HG03432 (cell line): ENCODE measurements around the gene ACSF3.

Experiments used
- ATAC-seq: cut with Tn5 transposase; IDR thresholded peaks from one replicate; pipeline ENCODE4 v1.9.1; 2021; ENCODE audit warnings: mild to moderate bottlenecking, moderate library complexity; ENCODE audit not compliant: unreplicated experiment

ACSF3 gene

DNA sequence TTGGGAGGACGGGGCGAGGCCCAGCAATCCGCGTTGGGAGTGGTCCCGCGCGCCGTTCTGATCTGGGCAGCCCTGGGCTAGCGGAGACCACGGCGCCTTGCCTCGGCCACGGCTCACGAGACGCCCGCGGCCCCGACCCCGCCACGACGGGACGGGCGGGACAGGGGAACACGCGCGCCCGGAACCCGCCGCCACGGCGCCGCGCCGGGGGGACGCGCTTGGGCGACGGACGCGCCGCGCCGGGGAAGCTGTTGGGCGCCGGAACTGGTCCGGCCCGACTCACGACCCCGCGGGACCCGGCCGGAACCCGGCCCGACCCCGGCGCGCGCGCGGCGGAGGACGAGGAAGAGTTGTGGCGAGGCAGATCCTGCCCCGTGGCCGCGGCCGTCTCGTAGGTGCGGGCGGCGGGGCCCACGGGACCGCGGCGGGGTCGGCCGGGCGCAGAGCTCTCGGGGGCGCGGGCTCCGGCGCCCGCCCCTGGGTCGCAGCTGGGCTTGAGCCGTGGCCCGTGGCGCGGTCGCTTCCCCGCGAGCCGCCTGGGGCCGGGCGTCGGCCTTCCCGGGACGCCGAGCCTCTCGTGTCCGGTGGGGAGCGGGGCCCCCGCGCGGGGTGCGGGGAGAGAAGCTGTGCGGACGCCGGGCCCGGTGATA is at the start of gene ACSF3:
TSS of gene ACSF3 (plus strand) at position 251 of the 650 bp plus-strand sequence. CDS start 6,830 bp downstream, outside the sequence.
- peak; percentile 52 for ATAC-seq

DNA sequence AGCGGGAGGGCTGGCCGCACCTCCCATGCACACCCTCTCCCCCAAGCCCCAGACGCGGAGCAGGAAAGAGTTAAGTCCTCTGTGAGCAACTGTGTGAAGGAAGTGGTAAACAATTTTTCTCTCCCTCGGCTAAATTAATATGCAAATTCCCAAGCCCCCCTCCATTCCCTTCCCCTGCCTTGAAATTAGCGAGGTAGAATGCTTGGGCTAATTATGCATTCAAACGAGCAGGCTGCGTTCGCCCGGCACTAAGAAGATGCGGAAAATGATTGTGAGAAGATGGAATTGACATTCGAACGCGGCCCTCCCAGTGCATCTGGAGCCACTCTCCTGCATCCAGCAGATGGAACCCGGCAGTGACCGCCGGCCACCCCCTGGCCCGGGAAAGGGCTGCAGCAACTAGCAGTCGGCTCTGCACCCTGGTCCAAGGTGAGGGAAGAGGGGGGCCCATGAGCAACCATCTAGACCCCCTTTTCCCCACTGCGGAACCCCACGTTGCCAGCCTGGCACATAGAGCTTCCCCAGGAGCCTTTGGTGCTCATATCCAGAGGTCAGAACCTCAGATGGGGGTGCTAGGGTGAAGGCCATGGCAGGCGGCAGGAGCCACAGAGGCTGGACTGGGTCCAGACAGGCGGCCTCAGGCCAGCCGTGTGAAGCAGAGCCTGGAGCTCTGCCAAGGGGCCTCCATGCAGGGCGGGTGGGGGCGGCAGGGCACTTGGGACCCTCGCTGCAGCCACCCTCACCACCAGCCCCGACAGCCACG is 49.1 kb upstream of the ACSF3 start:
- ATAC-seq, result no peak

DNA sequence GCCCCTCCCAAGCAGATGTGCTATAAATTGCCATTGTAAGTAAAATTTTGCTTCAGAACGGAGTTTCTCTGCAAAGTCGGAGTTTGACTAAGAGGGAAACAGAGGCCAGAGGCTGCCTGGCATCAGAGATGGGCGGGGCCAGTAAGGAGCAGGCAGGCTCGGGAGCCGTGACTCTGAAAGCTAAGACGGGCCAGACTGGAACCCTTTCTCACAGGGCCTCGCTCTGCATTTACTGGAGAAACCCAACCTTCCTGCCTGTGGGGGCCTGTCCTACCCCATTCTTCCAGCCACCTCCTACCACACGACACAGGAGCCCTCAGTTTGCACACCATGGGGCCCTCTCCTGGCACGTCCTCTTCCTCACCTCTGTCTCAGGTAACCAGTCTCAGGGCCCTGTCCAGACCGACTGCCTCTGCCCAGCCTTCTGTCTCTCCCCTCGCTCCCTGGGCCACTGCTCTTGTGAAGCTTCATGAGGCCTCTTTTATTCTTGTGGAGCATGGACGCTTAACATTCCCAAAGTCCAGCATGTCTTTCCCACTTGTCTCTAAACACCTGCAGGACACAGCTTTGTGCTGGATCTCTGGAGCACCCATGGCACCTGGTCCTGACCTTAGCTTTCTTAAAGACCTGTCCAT is 48.4 kb upstream of the ACSF3 start:
- ATAC-seq, result no peak

DNA sequence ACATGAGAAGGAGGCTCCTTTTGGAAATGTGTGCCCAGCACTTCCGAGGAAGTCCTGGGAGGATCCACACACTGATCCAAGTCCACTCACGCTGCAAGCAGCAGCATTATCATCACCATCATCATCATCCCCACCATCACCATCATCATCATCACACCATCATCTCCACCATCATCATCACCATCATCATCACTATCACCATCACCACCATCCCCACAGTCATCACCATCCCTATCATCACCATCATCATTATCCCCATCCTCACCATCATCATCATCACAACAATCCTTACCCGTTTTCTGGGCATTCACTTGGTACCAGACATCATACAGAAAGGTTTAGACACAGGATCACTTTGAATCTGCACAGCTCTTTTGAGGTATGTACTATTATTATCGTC is 47.8 kb upstream of the ACSF3 start:
- no peak for ATAC-seq

DNA sequence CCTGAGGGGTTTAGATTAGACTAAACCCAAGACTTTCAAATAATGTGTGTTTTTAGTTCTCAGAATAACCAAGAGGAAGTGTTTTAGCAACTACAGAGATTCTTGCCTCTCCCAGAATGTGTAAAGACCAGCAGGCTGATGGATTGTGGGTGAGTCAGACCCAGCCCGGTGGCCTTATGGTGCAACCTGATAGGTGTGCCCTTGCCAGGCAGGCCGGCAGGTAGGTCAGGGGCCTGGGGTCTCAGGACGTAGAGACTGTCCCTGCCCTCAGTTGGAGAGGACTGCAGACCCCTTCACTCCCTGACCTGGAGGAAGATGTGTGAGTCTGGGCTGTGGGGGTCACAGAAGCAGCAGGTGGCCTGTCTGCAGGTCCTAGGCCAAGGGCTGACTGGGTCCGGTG is 47.2 kb upstream of the ACSF3 start:
- no peak for ATAC-seq

DNA sequence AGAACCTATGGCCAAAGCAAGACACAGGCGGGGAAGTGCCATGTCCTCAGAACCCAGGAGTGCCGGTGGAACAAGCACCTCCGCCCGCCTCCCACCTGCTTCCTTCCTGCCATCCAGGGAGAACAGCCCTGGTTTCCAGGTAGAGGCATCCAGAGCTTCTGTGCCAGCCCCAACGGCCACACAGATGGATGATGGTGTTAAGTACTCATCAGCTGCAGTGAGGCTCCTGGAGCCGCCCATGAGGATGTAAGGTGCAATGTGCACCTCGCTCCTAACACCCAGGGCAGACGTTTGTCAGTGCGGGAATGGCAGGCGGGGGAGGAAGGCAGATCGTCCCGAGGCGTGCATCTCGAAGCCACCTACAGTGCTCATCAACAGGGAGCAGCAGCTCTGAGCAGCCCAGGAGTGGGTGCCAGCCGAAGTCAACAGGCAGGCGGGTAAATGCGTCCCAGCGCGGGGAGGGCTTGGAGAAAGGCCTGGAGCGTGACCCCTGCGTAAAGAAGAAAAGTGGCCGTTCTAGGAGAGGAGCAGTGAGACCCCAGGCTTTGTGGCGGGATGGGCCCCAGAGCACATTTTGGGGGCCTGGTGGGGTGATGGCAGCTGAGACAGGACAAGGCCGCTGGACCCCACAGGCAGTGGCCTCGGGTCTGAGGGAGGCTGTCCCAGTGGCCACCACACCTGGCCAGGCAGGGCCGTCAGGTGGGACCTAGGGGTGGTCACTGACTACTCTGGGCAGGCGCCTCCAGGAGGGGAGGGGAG is 46.1 kb upstream of the ACSF3 start:
- no peak for ATAC-seq

DNA sequence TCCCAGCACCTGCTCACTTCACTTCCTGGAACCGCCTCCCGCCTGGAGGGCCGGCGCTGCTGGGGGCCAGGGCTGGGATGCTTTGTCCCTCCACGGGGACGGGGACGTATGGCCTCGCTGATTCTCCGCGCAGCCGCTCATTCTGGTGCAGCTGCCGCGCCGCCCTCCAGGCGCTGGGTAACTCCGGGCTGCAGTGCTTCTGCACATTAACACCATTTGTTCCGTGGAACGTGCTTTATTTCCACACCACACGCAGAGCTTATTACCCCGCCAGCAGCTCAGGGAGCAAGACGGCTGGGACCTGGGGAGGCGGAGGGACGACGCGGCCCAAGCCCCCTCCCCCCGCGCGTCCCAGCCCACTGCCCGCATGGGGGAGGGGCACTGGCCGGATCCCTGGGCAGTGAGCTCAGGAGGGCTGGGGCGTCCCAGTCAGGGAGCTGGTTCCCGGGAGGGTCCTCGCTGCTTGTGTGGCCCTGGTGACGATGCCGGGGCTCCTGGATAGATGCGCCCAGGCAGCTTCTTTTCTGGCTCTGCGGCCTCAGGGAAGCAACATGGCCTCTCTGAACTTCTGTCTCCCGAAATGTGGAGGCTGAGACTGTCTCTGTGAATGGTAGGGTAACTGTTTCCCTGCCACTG is 45.4 kb upstream of the ACSF3 start:
- ATAC-seq, result no peak

DNA sequence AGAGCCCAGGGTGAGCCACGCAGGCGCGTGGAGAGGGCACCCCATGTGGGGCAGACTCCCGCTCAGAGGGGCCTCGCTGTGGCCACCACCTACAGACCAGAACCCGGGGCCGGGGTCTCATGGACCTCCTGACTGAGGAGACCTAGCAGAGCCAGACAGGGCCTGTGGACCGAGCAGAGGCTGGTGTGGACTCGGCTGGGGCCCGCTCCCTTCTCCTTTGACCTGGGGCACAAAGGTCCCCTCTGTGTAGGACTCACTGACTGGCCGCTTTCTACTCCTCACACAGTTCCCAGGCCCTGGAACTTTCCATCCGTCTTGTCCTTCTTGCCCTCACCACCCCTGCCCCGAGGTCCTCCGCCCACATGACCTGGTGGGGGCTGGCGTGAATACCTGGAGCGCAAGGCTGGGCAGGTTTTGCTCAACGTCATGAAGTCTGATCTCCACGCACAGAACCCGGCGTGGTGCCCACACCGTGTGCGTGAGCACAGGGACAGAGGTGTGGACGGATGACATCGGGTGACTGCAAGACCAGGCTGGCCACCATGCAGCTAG is 44.7 kb upstream of the ACSF3 start:
- no peak for ATAC-seq

DNA sequence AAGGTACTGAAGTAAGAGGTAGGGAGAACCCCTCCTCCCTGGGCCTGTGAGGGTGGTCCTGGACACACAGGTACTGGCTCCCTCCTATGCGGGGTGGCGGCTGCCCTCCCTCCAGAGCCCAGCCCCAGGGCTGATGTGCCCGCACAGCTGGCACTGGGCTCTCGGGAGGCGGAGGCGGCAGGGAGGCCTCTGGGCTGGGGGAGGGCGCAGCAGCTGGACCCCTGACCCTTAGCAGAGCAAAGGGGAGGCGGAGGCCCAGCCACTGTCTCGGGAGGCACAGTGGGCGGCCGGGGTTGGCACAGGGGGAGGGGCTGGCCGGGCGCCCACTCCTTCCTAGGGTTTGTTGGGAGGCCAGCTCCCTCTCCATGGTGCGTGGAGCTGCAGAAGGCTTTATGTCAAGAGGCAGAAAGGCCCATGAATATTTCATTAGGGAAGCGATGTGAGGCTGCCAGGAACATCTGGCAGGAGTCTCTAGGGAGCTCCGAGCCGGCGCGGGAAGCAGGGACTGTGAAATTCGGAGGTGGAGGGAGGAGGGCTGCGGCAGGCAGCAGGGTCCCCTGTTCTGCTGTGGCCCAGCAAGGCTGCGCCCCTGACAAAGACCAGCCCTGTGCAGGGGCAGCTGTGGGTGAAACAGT is 44.1 kb upstream of the ACSF3 start:
- no peak for ATAC-seq

DNA sequence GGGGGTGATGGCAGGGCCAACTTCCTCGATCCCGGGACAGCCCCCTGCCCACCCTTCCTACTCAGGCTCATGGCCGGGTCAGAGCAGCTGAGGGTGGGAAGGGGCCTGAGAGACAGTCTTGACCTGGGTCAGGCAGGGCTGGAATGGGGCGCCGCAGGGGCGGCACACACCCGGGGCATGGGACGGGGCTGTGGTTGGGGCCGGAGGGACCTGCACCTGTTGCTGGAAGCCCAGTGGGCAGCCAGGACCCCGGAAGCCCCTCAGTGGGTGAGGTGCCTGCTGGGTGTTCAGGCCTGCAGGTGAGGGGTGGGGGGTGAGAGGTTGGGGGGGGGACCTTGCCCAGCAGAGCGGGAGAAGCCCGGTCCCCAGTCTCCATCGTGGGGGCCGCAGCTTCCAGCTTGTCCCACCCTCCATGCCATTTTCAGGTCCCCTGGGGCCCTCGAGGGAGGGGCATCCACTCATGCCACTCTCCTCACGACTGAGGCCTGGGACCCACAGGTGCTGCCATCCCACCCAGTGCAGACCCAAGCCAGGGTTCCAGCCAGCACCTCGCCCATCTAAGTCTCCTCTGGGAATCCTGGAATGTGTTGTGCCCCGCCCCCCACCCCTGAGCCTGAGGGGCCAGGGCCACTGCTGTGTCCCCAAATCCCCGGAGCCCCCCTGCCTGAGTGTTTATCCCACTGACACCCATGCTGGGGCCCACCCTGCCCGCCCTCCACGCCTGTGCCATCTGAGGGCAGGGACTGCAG is 43.4 kb upstream of the ACSF3 start:
- no peak for ATAC-seq

DNA sequence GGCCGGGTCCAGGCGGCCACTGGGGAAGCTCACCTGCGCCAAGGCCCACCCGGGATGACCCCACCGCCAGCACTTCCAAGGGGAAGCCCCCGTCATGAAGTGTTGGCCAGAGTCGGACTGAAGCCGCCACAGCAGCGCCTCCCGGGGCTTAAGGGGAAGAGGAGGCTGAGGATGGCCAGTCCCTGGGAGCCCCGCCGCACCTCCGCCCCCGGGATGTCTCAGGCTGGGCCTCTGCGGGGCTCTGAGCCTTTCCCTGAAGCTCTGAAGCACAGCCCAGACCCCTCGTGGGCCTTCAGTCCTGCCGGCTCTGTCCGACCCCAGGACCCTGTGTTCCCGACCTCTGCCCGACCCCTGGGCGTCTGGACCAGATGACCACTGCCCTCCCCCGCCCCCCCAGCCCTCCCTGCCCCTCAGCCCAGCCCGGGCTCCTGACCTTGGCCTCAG is 42.8 kb upstream of the ACSF3 start:
- no peak for ATAC-seq

DNA sequence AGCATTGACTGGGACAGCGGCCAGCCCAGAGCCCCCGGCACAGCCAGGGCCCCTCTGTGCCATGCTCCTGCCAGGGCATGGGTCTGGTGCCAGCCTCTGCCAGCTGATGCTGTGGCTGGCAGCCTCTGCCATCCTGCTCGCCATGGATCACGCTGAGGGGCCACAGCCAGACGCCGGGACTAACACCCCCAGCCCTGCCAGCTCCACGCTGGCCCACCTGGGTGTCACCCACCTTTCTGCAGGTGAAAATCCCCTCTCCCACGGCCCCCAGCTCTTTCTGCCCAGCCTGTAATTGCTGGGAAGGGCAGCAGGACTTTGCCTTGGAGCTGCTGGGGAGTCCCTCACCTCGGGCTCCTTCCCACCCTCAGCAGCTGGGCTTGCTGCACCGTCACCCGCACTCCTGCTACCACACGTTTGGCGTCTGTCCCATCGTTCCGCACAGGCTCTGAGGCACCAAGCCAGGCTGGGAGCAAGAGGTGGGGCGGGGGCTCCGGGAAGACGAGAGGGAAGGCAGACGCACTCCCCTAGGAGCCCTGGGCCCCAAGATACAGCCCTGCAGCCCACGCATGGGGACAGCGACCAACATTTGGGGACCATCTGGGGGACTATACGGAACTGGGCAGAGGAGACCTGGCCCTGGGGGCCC is 42.0 kb upstream of the ACSF3 start:
- ATAC-seq, result no peak

DNA sequence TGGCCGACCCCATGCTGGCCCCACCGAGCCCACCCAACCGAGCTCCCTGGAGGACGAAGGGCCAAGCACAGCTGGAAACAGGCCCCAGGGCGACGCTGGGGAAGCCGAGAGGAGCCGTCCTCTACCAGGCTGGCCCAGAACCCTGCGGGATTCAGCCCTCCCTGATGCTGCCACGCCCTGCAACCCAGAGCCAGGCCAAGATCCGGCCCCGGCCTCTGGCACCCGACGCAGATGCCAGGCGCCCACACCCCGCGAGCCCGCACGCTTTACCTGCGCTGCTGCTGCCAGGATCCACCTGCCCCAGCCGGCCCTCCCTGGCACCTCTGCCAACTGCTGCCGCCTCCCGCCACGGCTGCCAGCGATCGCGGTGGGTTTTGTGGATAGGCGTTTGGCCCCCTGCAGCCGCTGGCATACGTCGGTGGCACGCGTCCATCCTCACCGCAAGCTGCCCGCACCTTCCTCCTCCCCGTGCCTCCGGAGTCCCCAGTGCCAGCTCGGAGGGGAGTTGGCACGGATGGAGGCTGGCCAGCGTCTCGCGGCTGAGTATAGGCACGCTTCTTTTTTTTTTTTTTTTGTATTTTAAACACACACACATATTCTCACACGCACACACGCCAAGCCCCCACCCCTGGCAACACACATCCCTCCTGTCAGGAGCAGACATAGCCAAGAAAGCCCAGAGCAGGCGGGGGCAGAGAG is 41.3 kb upstream of the ACSF3 start:
- no peak for ATAC-seq

DNA sequence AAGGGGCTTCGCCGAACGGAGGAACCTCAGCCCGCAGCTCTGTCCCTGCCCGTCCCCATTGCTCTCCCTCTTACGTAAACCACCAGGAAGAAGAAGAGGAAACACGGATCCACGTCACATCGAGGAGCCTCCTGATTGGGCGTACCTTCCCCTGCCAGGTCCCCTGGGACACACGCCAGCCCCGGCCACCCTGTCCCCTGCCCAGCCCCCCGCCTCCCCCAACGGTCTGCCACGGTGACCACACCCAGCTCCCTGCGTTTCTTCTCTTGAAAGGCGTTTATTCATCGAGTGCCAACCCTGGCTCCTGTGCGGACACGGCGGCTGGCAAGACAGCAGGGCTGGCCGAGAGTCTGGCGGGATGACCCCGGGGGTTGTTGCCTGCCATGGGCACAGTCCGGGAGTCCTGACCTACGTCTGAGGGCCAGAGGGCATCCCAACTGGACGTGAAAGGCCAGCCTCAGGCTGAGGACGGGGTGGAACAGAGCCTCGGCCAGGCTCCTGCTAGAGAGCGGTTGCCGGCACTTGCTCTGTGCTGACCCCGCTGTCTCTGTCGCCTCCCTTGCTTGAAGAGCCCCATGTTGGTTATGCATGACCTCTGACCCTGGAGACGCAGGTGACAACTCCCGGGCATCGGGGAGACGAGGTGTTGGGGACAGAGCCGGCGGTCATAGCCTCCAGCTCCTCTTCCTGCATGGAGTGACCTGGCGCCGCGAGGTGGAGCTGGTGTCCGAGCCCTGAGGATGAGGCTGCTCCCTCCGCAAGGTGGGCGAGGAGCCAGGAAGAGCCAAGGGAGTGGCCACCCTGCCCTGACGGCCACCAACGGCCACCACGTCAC is 40.5 kb upstream of the ACSF3 start:
- ATAC-seq, result no peak

DNA sequence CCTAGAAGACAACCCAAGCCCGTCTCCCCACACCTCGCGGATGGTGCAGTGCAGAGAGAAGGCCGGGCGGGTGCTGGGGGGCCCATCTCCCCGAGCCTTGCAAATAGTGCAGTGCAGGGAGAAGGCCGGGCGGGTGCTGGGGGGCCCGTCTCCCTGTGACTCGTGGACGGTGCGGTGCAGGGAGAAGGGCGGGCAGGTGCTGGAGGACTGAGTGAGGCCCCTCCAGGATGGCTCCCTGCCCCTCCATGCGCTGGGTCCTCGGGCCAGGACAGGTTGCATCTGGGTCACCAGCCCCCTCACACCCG is 40.0 kb upstream of the ACSF3 start:
- ATAC-seq, result no peak

DNA sequence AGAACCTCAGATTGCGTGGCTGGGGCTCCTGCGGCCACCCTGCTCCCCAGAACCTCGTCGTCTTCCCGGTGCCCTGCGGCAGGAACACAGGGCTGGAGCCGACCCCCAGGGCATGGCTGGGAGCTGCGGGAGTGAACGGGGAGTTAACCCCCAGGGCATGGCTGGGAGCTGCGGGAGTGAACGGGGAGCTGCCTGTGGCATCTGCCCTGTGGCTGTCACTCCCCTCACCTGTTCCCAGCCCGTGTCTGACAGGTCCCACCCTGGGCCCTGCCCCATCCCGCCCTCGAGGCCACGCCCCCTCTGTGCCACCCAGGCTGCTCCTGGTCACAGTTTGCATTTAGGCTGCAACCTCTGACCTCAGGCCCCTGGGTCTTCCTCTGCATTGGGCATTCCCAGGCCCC is 39.4 kb upstream of the ACSF3 start:
- no peak for ATAC-seq

DNA sequence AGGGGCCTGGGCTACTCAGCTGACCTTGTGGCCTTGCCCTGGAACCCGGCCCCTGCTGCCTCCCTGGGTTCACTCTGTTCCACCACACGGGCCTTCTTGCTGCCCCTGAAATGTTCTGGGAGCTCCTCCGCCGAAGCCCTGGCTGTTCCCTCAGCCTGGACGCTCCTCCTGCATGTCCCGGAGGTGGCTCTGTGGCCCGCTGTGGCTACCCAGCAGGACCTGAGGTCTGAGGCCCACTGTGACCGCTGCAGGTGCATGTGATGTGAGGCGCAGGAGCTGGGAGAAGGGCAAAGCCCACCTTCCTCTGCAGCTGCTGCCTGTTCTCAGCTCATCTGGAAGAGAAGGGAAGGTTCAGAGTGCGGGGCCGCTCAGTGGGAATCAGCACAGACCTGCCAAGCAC is 38.9 kb upstream of the ACSF3 start:
- ATAC-seq, result no peak

DNA sequence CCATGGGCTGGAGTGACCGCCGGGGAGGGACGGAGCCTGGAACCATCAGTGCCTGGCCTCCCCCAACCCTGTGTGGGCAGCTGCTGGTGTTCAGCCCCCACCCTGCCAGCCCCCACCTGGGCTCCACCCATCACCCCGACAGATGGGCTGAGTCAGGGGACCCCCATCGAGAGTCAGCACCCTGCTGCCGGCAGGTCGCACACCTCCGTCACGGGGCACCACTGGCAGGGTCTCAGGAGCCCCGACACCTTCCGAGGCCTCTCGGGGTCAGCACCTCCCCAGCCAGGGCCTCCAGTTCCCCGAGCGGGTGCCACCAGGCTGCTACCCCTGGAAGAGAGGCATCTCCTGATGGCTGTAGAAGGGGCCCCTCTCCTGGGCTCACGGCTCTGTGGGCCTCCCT is 38.3 kb upstream of the ACSF3 start:
- no peak for ATAC-seq
